ENCODE data around the gene ARRDC3. TPM values are rescaled to one million over a fixed set of nuclear protein-coding genes. Genes with fewer than 3 reads are reported as not detected.
A peak's percentile ranks its signal among the peaks of the same experiment; 100 is the strongest.
"Not testable (repeated sequence)": the region's sequence is repeated elsewhere in the genome, so short reads cannot be mapped to it uniquely, and the experiment has no call there.

Gene ARRDC3
- polyA plus RNA-seq, 3 donors = 144 to 174 (median 145) TPM

DNA sequence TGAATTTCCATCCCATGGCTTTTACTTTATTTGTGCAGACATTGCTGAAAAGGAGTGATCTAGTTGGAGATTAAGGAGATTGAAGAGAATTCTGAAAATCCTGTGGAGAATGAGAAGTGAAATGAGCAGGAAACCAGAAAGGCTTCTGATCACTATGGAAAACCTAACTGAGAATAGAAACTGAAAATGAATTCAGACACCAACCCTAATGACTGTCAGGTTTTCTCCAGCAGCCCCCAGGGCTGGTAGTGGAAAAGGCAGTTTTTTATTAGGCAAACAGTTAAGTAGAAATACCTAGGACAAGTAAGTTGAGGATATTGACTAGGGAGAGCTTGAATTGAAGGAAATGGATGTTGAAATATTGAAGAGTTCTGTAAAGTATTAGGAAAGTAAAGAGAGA is 14.7 kb upstream of the ARRDC3 start:
- no peak for DNase-seq (ENCODE audit: extremely low read depth in 1 of 11, low read depth in 9 of 11, low spot score in 4 of 11)

DNA sequence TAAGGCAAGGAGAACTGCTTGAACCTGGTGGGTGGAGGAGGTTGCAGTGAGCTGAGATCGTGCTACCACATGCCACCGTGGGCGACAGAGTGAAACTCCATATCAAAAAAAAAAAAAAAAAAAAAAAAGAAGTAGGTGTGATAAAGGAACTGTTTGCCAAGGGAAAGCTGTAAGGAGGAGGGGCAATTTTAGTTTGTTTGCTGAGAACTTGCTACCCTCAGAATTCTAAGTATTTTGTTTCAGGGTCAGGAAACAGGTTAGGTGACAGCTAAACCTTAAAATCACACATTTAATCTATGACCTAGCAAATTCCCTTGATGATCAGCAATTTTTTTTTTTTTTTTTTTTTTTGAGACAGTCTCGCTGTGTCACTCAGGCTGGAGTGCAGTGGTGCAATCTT is 7.2 kb upstream of the ARRDC3 start:
- no peak for DNase-seq (ENCODE audit: extremely low read depth in 1 of 11, low read depth in 9 of 11, low spot score in 4 of 11)

DNA sequence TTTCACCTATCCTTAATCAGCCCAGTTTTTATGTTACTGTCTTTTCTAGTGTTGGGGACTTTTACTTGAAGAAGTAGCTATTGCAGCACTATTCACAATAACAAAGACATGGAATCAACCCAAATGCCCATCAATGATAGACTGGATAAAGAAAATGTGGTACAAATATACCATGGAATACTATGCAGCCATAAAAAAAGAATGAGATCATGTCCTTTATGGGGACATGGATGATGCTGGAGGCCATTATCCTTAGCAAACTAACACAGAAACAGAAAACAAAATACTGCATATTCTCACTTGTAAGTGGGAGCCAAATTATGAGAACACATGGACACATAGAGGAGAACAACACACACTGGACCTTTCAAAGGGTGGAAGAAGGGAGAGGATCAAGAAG is 6.4 kb upstream of the ARRDC3 start:
- not testable (repeated sequence) for DNase-seq (ENCODE audit: extremely low read depth in 1 of 11, low read depth in 9 of 11, low spot score in 4 of 11)

DNA sequence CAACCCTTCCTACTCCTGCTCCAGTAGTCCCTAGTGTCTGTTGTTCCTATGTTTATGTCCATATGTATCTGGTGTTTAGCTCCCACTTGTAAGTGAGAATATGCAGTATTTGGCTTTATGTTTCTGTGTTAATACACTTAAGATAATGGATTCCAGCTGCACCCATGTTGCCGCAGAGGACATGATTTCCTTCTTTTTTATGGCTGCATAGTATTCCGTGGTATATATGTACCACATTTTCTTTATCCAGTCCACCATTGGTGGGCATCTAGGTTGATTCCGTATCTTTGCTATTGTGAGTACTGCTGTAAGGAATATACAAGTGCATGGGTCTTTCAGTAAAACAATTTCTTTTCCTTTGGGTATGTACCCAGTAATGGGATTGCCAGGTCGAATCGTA is 5.2 kb upstream of the ARRDC3 start:
- no peak for DNase-seq (ENCODE audit: extremely low read depth in 1 of 11, low read depth in 9 of 11, low spot score in 4 of 11)

DNA sequence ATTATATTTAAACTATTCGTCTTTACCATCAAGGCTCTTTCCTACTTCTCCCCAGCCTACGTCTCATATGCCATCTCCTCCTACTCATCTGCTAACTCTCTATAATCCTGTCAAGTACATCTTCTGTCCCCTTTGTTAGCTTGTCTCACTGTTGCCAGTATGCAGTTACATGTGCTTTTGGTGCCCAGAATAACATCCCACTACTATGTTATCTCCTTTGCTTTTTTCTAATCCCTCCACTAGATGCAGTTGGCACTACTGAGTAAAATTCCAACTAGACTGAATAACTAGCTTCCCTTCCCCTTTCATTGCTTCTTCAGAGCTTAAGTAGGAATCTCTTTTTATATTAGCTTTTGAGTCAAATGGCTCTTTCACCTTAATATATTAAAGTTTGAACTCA is 3.0 kb upstream of the ARRDC3 start:
- DNase-seq (ENCODE audit: extremely low read depth in 1 of 11, low read depth in 9 of 11, low spot score in 4 of 11) = no peak

DNA sequence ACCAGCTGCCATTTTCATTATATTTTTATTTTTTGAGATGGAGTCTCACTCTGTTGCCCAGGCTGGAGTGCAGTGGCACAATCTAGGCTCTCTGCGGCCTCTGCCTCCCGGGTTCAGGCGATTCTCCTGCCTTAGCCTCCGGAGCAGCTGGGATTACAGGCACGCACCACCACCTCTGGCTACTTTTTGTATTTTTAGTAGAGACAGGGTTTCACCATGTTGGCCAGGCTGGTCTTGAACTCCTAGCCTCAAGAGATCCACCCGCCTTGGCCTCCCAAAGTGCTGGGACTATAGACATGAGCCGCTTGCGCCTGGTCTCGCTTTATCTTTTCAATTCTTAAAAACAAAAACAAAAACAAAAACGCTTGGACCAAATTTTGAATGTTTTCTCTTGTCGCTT is 2.5 kb upstream of the ARRDC3 start:
- not testable (repeated sequence) for DNase-seq (ENCODE audit: extremely low read depth in 1 of 11, low read depth in 9 of 11, low spot score in 4 of 11)

DNA sequence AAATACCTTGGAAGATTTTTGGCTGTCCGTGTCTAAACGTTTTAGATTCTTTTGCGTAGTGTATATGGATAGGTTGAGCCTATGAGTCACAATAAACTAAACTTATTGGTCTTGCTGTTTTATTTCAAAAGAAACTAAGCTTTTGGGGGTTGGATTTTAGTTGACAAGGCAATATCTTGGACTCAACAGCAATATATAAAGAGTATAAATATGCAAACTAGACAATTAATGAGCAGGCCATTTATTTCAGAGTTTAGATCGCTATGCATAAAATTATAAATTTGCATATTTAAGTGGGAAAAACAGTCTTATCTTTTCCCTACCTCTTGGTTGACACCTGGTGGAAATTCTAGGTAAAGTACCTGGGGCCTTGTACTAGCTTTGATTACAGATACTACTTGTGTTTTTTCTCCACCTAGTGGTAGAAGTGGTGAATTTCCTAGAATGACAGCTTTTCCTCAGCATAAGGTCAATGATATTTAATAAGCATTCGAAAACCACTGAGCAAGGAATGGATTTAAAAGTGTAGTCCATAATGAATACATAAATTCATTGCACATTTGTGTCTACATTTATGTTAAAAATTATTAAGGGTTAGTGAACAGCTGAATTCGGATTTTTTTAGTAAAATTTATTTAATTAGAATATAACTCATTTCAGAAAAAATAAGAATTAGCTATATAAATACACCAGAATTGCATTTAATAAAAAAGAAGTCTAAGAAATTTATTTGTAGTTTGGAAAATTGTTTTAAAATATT is 1.7 kb upstream of the ARRDC3 start:
- DNase-seq (ENCODE audit: extremely low read depth in 1 of 11, low read depth in 9 of 11, low spot score in 4 of 11) = peak in 9 of 11 donors; percentile 69 to 94 (median 79)

DNA sequence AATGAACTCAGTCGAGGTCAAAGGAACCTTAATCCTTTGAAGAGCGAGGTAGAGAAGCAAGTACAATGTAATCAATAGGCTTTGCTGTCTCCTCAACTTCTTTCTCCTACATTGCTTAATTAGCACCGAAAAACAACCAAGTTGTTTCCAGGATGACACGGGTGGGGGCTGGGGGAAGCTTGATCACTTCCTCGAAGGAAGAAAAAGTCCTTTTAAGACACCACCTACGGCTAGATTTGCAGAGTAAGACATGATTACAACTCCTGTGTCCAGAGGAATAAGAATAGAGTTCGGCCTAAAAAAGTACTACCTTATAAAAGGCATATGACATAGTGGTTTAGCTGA is 811 bp upstream of the ARRDC3 start:
- peak in 4 of 11 donors; percentile 28 to 54 (median 42) for DNase-seq (ENCODE audit: extremely low read depth in 1 of 11, low read depth in 9 of 11, low spot score in 4 of 11)

DNA sequence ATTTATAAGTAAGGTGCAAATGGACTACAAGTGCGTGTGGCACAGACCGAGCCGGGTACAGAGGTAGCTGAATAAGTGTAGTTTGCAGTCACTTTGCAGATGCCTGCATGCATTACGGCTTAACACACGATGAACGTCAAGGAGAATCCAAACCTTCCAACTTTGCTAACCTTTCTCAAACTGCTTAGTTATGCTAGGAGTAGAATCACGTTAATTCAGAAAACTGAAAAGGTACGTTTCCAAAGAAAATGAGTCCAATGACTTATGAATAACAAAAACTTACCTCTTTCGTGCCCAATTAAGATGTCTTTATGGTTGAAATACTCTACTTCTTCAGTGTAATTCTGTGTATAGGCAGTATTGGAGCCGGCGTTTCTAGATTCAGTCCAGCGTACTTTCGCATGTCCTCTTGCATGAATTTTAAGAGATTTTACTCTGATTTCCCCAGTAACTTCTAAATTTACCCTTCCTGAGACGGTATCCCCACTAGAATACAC is 539 bp downstream of the ARRDC3 start:
- peak in 4 of 11 donors; percentile 35 to 68 (median 60) for DNase-seq (ENCODE audit: extremely low read depth in 1 of 11, low read depth in 9 of 11, low spot score in 4 of 11)

DNA sequence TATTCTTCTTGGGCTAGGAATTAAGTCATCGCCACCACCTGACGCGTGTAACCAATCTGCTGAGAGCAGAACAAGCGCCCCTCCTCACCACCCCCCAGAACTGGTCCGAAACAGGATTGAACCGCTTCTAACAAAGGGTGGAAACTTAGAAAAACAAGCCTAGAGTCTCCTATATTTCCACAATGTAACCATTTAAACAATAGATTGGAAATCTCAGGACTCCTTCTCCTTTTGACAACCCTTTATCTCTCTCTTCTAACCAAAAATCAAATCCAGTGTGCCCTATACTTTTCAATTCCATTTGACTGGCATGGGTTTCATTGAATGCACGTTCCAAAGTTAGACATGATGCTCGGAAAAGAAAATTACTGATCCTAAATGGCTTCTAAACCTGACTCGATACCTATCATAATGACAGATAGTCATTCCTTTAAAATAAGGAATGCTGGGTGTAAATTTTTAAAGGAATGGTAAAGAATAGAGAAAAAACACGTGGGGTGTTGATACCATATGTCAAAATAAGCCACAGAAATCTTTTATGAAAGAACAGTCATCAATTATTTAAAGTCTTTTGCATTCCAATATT is 1.2 kb downstream of the ARRDC3 start:
- DNase-seq (ENCODE audit: extremely low read depth in 1 of 11, low read depth in 9 of 11, low spot score in 4 of 11) = peak in 10 of 11 donors; percentile 82 to 95 (median 89)

DNA sequence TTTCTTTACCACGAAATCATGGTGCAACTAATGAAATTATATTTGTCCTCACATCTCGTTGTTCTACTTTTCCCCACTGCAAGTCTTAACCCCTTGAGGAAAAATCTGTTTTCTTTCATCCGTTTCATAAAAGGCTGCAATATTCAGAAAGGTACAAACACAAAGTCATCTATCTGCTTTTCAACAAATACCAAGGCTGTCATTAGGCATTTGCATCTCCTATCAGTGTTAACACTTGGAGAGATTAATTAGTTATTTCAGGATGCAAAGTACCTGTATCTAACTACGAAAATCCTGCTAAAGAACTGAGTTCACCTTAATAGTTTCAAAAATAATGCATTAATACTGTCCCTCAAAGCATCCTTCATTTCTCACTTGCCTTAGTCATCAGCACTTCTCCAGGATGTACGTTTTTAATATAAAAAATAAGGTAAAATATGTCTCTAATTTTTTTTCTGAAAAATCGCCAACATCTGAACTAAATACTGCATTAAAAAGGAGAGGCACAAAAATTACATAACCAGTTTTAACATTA is 1.8 kb downstream of the ARRDC3 start:
- no peak for DNase-seq (ENCODE audit: extremely low read depth in 1 of 11, low read depth in 9 of 11, low spot score in 4 of 11)

DNA sequence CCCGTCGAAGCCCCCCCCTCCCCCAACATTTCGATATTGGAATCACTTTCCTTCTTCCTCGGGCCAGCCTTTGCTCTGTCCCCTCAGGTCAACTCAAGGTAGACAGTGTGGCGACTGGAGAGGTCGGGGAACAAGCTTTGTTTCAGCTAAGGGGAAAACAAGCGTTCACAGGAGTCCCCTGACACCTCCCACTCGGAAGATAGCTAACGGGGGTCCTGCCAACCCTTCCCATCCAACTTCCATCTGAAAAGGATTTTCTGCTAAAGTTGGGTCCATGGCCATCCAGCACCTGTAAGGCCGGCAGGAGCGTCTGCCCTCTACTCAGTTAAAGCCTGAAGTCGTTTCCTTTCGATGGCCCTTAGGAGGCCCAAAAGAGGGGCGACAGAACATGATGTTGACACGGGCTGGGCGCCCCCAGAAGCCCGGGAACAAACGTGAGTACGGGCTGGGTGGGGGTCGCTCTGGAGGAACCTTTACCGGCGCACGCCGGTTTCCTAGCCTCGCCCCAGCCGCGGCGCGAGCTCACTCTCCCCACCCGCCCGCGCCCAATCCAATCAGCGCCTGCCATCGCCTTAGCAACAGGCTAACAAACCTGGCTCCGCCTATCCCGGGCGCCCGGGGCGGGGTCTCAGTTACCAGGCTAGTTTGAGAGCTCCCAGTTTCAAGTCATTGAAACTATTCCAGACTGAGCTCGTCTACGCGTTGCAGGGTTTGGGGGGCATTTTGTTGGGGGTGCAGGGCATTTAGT is 2.5 kb downstream of the ARRDC3 start:
- peak; percentile 90 to 99 (median 96) for DNase-seq (ENCODE audit: extremely low read depth in 1 of 11, low read depth in 9 of 11, low spot score in 4 of 11)

DNA sequence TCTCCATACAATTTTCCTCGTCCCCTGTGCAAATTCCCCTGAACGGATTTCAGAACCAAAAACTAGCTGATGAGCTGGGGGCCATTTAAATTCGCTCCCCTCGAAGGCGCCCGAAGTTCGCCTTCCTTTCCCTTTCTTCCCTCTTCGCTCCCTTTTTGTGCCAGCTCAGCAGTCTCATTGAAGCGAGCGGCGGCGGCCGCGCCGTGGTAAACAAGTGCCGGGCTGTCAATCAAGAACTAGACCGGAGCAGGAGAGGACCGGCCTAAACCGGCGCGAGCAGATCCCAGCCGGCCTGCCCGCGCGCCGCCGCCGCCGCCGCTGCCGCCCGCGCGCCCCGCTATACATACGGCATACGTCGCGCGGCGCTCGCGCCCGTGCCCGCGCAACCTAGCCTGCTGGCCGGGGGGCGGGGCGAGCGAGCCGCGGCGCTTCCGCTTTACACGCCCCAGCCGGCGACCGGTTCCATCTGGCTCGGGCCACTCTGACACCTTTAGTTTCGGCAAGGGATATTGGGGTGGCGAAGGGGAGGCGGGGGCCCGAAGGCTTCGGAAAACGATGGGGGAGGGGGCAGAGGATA is 3.1 kb downstream of the ARRDC3 start:
- peak in 10 of 11 donors; percentile 81 to 94 (median 92) for DNase-seq (ENCODE audit: extremely low read depth in 1 of 11, low read depth in 9 of 11, low spot score in 4 of 11)

DNA sequence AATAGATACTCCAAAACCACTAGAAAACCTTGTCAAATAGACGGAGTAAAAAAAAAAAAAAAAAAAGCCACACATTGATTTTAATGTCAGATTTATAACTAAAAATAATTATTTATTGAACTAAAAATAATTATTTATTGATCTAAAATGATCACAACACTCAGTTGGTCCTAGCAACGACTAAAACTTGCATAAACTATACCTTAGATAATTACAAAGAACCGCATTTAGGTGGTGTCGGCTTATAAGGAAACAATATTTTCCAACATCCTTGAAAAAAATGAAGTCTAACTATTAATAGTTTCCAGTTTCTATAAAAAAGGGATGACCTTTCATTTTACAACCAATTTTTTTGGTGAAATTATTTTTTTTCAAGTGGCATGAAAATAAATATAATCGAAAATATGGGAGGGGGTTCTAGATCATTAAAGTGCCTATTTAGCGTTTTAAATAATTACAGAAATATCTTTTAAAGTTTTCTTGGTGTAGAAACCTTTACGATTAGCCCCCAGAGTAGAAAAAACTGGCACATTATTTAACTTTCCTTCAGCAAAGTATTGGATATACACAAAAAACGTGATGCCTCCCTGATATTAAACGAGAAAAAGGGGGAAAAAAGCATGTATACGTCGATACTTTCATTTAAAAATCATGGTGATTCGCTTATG is 3.7 kb downstream of the ARRDC3 start:
- peak in 1 of 11 donors; percentile 33 for DNase-seq (ENCODE audit: extremely low read depth in 1 of 11, low read depth in 9 of 11, low spot score in 4 of 11)

DNA sequence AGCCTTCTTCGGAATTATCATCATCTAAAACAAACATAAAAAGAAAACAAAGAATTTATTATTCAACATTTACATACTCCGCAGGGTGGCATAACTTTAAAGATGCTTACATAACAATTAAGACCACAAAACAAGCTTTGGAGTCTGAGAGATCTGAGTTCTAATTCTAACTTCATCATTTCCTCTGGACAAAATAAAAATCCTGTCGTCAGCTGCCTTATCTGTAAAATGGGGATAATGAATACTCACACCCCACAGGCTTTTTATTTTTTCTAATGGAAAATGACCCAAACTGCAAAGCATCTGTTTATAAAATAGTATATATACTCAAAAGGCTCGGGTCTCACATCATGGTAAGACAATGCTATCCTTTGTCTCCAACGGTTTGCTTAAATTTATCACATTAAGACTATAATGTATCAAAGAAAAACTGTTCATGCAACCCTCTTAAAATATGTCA is 4.3 kb downstream of the ARRDC3 start:
- no peak for DNase-seq (ENCODE audit: extremely low read depth in 1 of 11, low read depth in 9 of 11, low spot score in 4 of 11)

DNA sequence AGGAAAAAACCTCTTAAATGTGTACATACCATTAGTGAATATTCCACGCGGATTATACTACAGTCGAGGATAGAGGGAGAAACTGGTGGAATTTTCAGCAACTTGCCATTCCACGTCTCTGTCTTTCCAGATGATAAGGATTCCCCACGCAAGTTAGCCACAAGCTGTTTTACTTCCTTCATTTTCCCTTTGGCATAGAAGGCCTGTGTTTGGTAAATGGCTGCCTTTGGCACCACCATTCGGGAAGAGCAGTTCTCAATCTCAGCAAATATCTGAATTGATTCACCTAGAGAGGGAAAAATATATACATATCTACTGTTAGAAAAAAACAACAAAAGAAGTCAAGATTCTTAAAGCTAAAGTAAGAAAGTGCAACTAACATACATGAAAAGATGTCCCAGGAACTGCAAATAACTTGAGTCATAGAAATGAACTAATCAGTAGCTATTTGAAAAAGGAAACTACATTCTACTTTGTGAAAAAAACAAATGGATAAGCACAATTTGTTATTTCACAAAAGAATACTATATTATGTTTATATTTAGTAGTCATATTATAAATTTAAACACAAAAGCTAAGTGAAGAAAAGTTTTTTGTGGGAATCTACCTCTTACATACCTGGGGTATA is 8.1 kb downstream of the ARRDC3 start:
- no peak for DNase-seq (ENCODE audit: extremely low read depth in 1 of 11, low read depth in 9 of 11, low spot score in 4 of 11)

DNA sequence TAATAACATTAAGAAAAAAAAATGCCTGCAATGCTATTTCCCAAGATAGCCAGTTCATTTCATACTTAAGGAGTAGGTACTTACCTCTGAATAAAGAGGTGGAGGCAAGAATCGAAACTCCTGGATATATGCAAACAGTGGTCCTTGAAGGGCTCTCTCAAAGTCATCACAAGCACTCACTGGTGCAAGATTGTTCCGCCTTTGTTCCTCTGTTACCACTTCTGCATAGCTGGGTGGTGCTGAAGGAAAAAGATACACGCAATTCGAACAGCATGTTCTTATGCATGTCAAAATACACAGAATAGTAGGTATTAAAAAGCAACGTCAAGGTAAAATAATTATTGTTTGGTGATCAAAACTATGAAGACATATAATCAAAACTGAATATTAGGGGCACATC is 9.5 kb downstream of the ARRDC3 start:
- no peak for DNase-seq (ENCODE audit: extremely low read depth in 1 of 11, low read depth in 9 of 11, low spot score in 4 of 11)

DNA sequence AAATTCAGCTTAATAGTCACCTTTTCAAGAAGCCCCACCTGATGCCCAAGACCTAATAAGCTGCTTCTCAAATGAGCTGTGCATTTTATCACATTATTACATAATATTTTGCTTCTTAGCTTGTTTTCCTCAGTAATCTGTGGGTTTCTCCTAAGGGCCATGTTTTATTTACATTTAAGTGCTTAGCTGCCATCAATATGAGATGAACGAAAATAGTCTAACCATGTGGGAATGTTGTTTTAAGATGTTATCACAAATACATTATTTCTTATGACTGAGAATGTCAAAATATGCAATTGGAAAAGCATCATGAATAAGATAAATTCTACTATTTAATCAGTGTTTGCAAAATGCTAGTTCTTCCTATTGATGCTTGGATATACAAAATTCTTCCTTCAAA is 10.1 kb downstream of the ARRDC3 start:
- DNase-seq (ENCODE audit: extremely low read depth in 1 of 11, low read depth in 9 of 11, low spot score in 4 of 11) = no peak
